ENCODE results near the gene PTGES3L.

DNA sequence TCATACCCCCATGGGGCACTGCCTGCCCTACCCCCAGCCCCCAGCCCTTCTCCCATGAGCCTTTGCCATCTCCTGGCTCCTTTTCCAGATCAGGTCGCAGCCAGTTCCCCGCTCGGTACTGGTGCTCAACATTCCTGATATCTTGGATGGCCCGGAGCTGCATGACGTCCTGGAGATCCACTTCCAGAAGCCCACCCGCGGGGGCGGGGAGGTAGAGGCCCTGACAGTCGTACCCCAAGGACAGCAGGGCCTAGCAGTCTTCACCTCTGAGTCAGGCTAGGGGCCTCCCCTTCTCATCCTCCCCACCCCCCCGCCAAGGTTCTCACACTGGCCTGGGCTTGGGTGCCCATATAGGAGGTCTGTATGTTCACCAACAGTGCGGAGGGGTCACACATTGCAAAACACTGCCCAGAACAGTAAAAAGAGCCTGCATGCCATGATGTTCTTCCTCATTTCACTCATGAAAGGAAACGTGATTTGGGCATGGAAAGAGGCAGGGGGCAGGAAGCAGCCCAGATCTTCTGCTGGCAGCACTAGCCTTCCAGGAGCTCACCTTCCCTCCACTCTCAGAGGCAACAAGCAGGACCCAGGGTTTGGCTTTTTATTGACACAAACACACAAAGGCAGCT is 34.3 kb upstream of the PTGES3L start:
- TF ChIP-seq SIN3A (IDR thresholded peaks at IDR 0.05; ENCODE audit: low read depth): no peak
- TF ChIP-seq, protein P1, sequence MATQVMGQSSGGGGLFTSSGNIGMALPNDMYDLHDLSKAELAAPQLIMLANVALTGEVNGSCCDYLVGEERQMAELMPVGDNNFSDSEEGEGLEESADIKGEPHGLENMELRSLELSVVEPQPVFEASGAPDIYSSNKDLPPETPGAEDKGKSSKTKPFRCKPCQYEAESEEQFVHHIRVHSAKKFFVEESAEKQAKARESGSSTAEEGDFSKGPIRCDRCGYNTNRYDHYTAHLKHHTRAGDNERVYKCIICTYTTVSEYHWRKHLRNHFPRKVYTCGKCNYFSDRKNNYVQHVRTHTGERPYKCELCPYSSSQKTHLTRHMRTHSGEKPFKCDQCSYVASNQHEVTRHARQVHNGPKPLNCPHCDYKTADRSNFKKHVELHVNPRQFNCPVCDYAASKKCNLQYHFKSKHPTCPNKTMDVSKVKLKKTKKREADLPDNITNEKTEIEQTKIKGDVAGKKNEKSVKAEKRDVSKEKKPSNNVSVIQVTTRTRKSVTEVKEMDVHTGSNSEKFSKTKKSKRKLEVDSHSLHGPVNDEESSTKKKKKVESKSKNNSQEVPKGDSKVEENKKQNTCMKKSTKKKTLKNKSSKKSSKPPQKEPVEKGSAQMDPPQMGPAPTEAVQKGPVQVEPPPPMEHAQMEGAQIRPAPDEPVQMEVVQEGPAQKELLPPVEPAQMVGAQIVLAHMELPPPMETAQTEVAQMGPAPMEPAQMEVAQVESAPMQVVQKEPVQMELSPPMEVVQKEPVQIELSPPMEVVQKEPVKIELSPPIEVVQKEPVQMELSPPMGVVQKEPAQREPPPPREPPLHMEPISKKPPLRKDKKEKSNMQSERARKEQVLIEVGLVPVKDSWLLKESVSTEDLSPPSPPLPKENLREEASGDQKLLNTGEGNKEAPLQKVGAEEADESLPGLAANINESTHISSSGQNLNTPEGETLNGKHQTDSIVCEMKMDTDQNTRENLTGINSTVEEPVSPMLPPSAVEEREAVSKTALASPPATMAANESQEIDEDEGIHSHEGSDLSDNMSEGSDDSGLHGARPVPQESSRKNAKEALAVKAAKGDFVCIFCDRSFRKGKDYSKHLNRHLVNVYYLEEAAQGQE (IDR thresholded peaks at IDR 0.05; ENCODE audit: low read depth): no peak

Data from HCT116 (cell line).